HEK293 (cell line): ENCODE data around the gene LPIN3.
A peak's percentile ranks its signal among the peaks of the same experiment; 100 is the strongest.

Source experiments
- CTCF ChIA-PET: fragments of 350-600 bp; formaldehyde crosslinking; extraction: SDS; loops from one replicate; lab custom pipeline; 2021; ENCODE audit warnings: antibody characterized with exemption; lab: Yijun Ruan, JAX
- POLR2A ChIA-PET: fragments of 300-600 bp; formaldehyde crosslinking; extraction: SDS; loops from one replicate; lab custom pipeline; 2020; ENCODE audit warnings: antibody characterized with exemption, inconsistent platforms; lab: Yijun Ruan, JAX
- H3K27ac ChIP-seq: fragments of 200-500 bp; sonication (Bioruptor generic); 2 replicates; pipeline ENCODE4 v1.5.1; 2014; ENCODE audit warnings: low read depth, low read length, control low read depth, inconsistent platforms; ENCODE audit errors: extremely low read depth
- H3K36me3 ChIP-seq, 2 experiments: fragments of 200-500 bp in 1 of 2; sonication (Bioruptor generic) in 1 of 2; 1 replicate in 1 of 2; 2 replicates in 1 of 2; pipeline ENCODE4 v1.5.1; 2014 to 2017; ENCODE audit warnings: inconsistent platforms in 2 of 2, low read length in 2 of 2; ENCODE audit not compliant: control insufficient read depth in 2 of 2, insufficient read depth in 1 of 2
- H3K4me1 ChIP-seq: fragments of 200-500 bp; sonication (Bioruptor generic); 2 replicates; pipeline ENCODE4 v1.5.1; 2014; ENCODE audit warnings: mild to moderate bottlenecking, low read length, inconsistent platforms; ENCODE audit not compliant: control insufficient read depth, insufficient read depth
- H3K4me3 ChIP-seq: 2 replicates; pipeline ENCODE4 v1.5.1; 2011; ENCODE audit warnings: low read depth, mild to moderate bottlenecking, control low read depth, low read length, moderate library complexity
- H3K9me3 ChIP-seq: fragments of 200-500 bp; sonication (Bioruptor generic); 2 replicates; pipeline ENCODE4 v1.5.1; 2014; ENCODE audit warnings: low read depth, low read length, inconsistent platforms; ENCODE audit not compliant: control insufficient read depth, insufficient read depth
- KLF10 ChIP-seq: fragments of 450-650 bp; IDR thresholded peaks from 2 replicates; pipeline ENCODE4 v1.5.1; 2018; ENCODE audit warnings: missing biosample characterization, mild to moderate bottlenecking, missing genetic modification characterization
- SCRT1 ChIP-seq: fragments of 450-650 bp; formaldehyde crosslinking; IDR thresholded peaks from 2 replicates; pipeline ENCODE4 v1.5.1; 2016; ENCODE audit warnings: missing biosample characterization, missing genetic modification characterization, borderline replicate concordance
- SETDB1 ChIP-seq: IDR thresholded peaks from one replicate; pipeline ENCODE4 v1.6.1; 2017; ENCODE audit warnings: mild to moderate bottlenecking, low read length, moderate library complexity, mixed read lengths; ENCODE audit not compliant: insufficient read length
- ZNF121 ChIP-seq: fragments of 450-650 bp; formaldehyde crosslinking; IDR thresholded peaks from 2 replicates; pipeline ENCODE4 v1.5.1; 2016; ENCODE audit warnings: missing biosample characterization, missing genetic modification characterization
- ZNF391 ChIP-seq: fragments of 450-650 bp; formaldehyde crosslinking; IDR thresholded peaks from 2 replicates; pipeline ENCODE4 v1.5.1; 2016; ENCODE audit warnings: low read depth, missing biosample characterization, missing genetic modification characterization, borderline replicate concordance
- ZNF416 ChIP-seq: fragments of 450-650 bp; formaldehyde crosslinking; IDR thresholded peaks from 2 replicates; pipeline ENCODE4 v1.5.1; 2016; ENCODE audit warnings: missing biosample characterization, missing genetic modification characterization
- ZNF555 ChIP-seq: fragments of 450-650 bp; formaldehyde crosslinking; conservative IDR thresholded peaks from 2 replicates; pipeline ENCODE4 v1.5.1; 2017; ENCODE audit warnings: missing biosample characterization, mild to moderate bottlenecking, missing genetic modification characterization, inconsistent platforms
- ZNF600 ChIP-seq: fragments of 450-650 bp; formaldehyde crosslinking; IDR thresholded peaks from 2 replicates; pipeline ENCODE4 v1.5.1; 2016; ENCODE audit warnings: missing biosample characterization, missing genetic modification characterization
- ZNF629 ChIP-seq: fragments of 450-650 bp; formaldehyde crosslinking; IDR thresholded peaks from 2 replicates; pipeline ENCODE4 v1.5.1; 2017; ENCODE audit warnings: missing biosample characterization, missing genetic modification characterization
- ZNF660 ChIP-seq: fragments of 450-650 bp; IDR thresholded peaks from 2 replicates; pipeline ENCODE4 v1.5.1; 2018; ENCODE audit warnings: missing biosample characterization, mild to moderate bottlenecking, missing genetic modification characterization
- ZNF777 ChIP-seq: fragments of 450-650 bp; formaldehyde crosslinking; IDR thresholded peaks from 2 replicates; pipeline ENCODE4 v1.5.1; 2017; ENCODE audit warnings: missing biosample characterization, missing genetic modification characterization, borderline replicate concordance
- ZNF791 ChIP-seq: fragments of 450-650 bp; formaldehyde crosslinking; IDR thresholded peaks from 2 replicates; pipeline ENCODE4 v1.5.1; 2016; ENCODE audit warnings: missing biosample characterization, missing genetic modification characterization
- TF ChIP-seq, protein P1 (sequence below): fragments of 450-650 bp; formaldehyde crosslinking; IDR thresholded peaks from 2 replicates; pipeline ENCODE4 v1.5.1; 2016; ENCODE audit warnings: missing biosample characterization, missing genetic modification characterization, low read depth
- TF ChIP-seq, protein P2 (sequence below): fragments of 450-650 bp; formaldehyde crosslinking; IDR thresholded peaks from 2 replicates; pipeline ENCODE4 v1.5.1; 2016; ENCODE audit warnings: missing biosample characterization, missing genetic modification characterization
- TF ChIP-seq, protein P3 (sequence below): fragments of 450-650 bp; formaldehyde crosslinking; IDR thresholded peaks from 2 replicates; pipeline ENCODE4 v1.5.1; 2016; ENCODE audit warnings: missing biosample characterization, missing genetic modification characterization

LPIN3 gene

GRCh38 chr20:41390889-41391288, 50.3 kb downstream of the LPIN3 start (continued):
- TF ChIP-seq, protein P1, sequence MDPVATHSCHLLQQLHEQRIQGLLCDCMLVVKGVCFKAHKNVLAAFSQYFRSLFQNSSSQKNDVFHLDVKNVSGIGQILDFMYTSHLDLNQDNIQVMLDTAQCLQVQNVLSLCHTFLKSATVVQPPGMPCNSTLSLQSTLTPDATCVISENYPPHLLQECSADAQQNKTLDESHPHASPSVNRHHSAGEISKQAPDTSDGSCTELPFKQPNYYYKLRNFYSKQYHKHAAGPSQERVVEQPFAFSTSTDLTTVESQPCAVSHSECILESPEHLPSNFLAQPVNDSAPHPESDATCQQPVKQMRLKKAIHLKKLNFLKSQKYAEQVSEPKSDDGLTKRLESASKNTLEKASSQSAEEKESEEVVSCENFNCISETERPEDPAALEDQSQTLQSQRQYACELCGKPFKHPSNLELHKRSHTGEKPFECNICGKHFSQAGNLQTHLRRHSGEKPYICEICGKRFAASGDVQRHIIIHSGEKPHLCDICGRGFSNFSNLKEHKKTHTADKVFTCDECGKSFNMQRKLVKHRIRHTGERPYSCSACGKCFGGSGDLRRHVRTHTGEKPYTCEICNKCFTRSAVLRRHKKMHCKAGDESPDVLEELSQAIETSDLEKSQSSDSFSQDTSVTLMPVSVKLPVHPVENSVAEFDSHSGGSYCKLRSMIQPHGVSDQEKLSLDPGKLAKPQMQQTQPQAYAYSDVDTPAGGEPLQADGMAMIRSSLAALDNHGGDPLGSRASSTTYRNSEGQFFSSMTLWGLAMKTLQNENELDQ (tag by site-specific recombination): no peak

DNA sequence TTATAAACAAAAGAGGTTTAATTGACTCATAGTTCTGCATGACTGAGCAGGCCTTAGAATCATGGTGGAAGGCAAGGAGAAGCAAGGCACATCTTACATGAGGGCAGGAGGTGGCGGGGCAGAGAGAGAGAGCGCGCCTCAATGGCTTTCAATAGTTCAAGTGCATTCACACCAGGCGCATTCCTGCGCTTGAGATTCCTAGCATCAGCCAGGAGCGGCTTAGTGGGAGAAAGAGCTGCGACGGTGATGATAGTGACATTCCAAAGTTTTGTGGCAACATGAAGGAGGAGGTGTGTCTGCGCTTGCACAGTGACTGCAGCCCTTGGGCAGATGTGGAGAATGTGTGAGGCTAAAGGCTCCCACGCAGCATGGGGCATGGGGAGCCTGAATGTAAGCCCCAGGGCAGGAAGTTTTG, 51.0 kb downstream of the LPIN3 start:
- TF ChIP-seq, protein P2, sequence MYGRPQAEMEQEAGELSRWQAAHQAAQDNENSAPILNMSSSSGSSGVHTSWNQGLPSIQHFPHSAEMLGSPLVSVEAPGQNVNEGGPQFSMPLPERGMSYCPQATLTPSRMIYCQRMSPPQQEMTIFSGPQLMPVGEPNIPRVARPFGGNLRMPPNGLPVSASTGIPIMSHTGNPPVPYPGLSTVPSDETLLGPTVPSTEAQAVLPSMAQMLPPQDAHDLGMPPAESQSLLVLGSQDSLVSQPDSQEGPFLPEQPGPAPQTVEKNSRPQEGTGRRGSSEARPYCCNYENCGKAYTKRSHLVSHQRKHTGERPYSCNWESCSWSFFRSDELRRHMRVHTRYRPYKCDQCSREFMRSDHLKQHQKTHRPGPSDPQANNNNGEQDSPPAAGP (tag by site-specific recombination): no peak
- no peak for TF ChIP-seq ZNF555 (tag by site-specific recombination)
- TF ChIP-seq SETDB1: no peak
- TF ChIP-seq KLF10 (tag by site-specific recombination): no peak
- TF ChIP-seq, protein P3, sequence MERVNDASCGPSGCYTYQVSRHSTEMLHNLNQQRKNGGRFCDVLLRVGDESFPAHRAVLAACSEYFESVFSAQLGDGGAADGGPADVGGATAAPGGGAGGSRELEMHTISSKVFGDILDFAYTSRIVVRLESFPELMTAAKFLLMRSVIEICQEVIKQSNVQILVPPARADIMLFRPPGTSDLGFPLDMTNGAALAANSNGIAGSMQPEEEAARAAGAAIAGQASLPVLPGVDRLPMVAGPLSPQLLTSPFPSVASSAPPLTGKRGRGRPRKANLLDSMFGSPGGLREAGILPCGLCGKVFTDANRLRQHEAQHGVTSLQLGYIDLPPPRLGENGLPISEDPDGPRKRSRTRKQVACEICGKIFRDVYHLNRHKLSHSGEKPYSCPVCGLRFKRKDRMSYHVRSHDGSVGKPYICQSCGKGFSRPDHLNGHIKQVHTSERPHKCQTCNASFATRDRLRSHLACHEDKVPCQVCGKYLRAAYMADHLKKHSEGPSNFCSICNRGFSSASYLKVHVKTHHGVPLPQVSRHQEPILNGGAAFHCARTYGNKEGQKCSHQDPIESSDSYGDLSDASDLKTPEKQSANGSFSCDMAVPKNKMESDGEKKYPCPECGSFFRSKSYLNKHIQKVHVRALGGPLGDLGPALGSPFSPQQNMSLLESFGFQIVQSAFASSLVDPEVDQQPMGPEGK (tag by site-specific recombination): no peak
- TF ChIP-seq ZNF600 (tag by site-specific recombination): no peak
- TF ChIP-seq SCRT1: no peak
- TF ChIP-seq ZNF660 (tag by site-specific recombination): no peak
- CTCF ChIA-PET: no interaction called here
- Histone ChIP-seq H3K4me1 (no peaks in the 10 kb centered on the region), H3K36me3 (no peaks in the 10 kb centered on the region), H3K4me3 (no peak overlapping the region), H3K9me3 (no peaks in the 10 kb centered on the region), H3K27ac (no peak overlapping the region)
- POLR2A ChIA-PET: no interaction called here

DNA sequence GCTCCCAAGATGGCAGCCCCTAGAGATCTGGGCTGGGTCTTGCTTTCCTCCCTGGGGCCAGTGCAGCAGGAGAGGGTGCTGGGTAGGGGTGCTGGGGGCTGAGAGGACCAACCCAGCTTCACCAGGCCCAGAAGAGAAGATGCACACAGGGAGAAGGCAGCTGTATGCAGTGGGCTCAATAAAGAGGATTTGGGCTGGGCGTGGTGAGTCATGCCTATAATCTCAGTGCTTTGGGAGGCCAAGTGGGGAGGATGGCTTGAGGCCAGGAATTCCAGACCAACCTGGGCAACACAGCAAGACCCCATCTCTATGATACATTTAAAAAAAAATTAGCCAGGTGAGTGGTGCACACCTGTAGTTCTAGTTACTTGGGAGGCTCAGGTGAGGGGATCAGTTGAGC, 51.7 kb downstream of the LPIN3 start:
- POLR2A ChIA-PET: no interaction called here
- Histone ChIP-seq H3K4me3 (no peak overlapping the region), H3K27ac (no peak overlapping the region), H3K9me3 (no peaks in the 10 kb centered on the region), H3K4me1 (no peaks in the 10 kb centered on the region), H3K36me3 (no peaks in the 10 kb centered on the region)
- no peak for TF ChIP-seq ZNF629 (tag by site-specific recombination)
- no peak for TF ChIP-seq ZNF416 (tag by site-specific recombination)
- no peak for TF ChIP-seq ZNF391
- no peak for TF ChIP-seq ZNF791 (tag by site-specific recombination)
- TF ChIP-seq ZNF777 (tag by site-specific recombination): no peak
- peak; percentile 54; the same call in 1 of the 2 replicates for TF ChIP-seq ZNF121 (tag by site-specific recombination)
- CTCF ChIA-PET: no interaction called here
